Ishikawa (cell line): ENCODE measurements around the gene BICDL1.

Experiments used
- CEBPB ChIP-seq: IDR thresholded peaks from 2 replicates; pipeline ENCODE4 v1.6.1; 2012
- CREB1 ChIP-seq: IDR thresholded peaks from 2 replicates; pipeline ENCODE4 v1.6.1; 2012; ENCODE audit warnings: low read depth
- EGR1 ChIP-seq: IDR thresholded peaks from 2 replicates; pipeline ENCODE4 v1.6.1; 2012
- EP300 ChIP-seq: IDR thresholded peaks from 2 replicates; pipeline ENCODE4 v1.6.1; 2012; ENCODE audit warnings: borderline replicate concordance
- FOXM1 ChIP-seq: IDR thresholded peaks from 2 replicates; pipeline ENCODE4 v1.6.1; 2012; ENCODE audit warnings: low read depth, borderline replicate concordance
- MAX ChIP-seq: IDR thresholded peaks from 2 replicates; pipeline ENCODE4 v1.6.1; 2012
- NFIC ChIP-seq: IDR thresholded peaks from 2 replicates; pipeline ENCODE4 v1.6.1; 2012
- RAD21 ChIP-seq: IDR thresholded peaks from 2 replicates; pipeline ENCODE4 v1.6.1; 2012; ENCODE audit warnings: low read depth
- REST ChIP-seq: IDR thresholded peaks from 2 replicates; pipeline ENCODE4 v1.6.1; 2012; ENCODE audit warnings: low read depth, mild to moderate bottlenecking
- TAF1 ChIP-seq: IDR thresholded peaks from 2 replicates; pipeline ENCODE4 v1.6.1; 2012; ENCODE audit warnings: low read depth, mild to moderate bottlenecking
- TCF12 ChIP-seq: IDR thresholded peaks from 2 replicates; pipeline ENCODE4 v1.6.1; 2012; ENCODE audit warnings: low read depth
- TEAD4 ChIP-seq: IDR thresholded peaks from 2 replicates; pipeline ENCODE4 v1.6.1; 2012
- USF1 ChIP-seq: IDR thresholded peaks from 2 replicates; pipeline ENCODE4 v1.6.1; 2012
- YY1 ChIP-seq: IDR thresholded peaks from 2 replicates; pipeline ENCODE4 v1.6.1; 2012; ENCODE audit warnings: low read depth
- ZBTB7A ChIP-seq: IDR thresholded peaks from 2 replicates; pipeline ENCODE4 v1.6.1; 2012; ENCODE audit warnings: low read depth

The BICDL1 gene

GRCh38 chr12:120079411-120080400, 90.7 kb downstream of the BICDL1 start:
- TF ChIP-seq YY1 (no peak), ZBTB7A (no peak), RAD21 (no peak), NFIC (no peak), CREB1 (no peak), EGR1 (no peak), EP300 (no peak), MAX (no peak), FOXM1 (no peak), TEAD4 (no peak)

- no peak for TF ChIP-seq FOXM1
- no peak for TF ChIP-seq CEBPB
- TF ChIP-seq REST: no peak
- TF ChIP-seq MAX: no peak
- TF ChIP-seq TCF12: no peak
- no peak for TF ChIP-seq TAF1
- TF ChIP-seq YY1: no peak
- no peak for TF ChIP-seq ZBTB7A
- TF ChIP-seq EGR1: no peak
- no peak for TF ChIP-seq USF1
- no peak for TF ChIP-seq RAD21
- TF ChIP-seq NFIC: no peak
- no peak for TF ChIP-seq TEAD4
- TF ChIP-seq CREB1: no peak
- TF ChIP-seq EP300: no peak
Measured at GRCh38 chr12:120081641-120082040, 92.6 kb downstream of the BICDL1 start.

- TF ChIP-seq CREB1 (no peak), REST (no peak)
Measured at GRCh38 chr12:120085920-120086645, 97.0 kb downstream of the BICDL1 start.

GRCh38 chr12:120086801-120087621, 98.0 kb downstream of the BICDL1 start:
- TF ChIP-seq EGR1: 0 out of 2 replicates have a peak, but pooled peaks have one; percentile 21
- peak; percentile 65; the same call in 1 of the 2 replicates for TF ChIP-seq EP300
- peak; percentile 65; the same call in 1 of the 2 replicates for TF ChIP-seq ZBTB7A
- peak; percentile 90 for TF ChIP-seq MAX
- peak; percentile 79 for TF ChIP-seq YY1
- peak; percentile 62; the same call in 1 of the 2 replicates for TF ChIP-seq FOXM1
- TF ChIP-seq NFIC: peak; percentile 57; the same call in 1 of the 2 replicates
- peak; percentile 98 for TF ChIP-seq TEAD4
- TF ChIP-seq CEBPB: peak; percentile 14; the same call in 1 of the 2 replicates
- peak; percentile 51 for TF ChIP-seq TAF1
- TF ChIP-seq CREB1: peak; percentile 75
- TF ChIP-seq USF1: peak; percentile 69
- TF ChIP-seq REST: 0 out of 2 replicates have a peak, but pooled peaks have one; percentile 34
- TF ChIP-seq RAD21: peak; percentile 78
- peak; percentile 83 for TF ChIP-seq TCF12
